ENCODE measurements around the gene IDS.
"Not testable (repeated sequence)": the region's sequence is repeated elsewhere in the genome, so short reads cannot be mapped to it uniquely, and the experiment has no call there.

DNA sequence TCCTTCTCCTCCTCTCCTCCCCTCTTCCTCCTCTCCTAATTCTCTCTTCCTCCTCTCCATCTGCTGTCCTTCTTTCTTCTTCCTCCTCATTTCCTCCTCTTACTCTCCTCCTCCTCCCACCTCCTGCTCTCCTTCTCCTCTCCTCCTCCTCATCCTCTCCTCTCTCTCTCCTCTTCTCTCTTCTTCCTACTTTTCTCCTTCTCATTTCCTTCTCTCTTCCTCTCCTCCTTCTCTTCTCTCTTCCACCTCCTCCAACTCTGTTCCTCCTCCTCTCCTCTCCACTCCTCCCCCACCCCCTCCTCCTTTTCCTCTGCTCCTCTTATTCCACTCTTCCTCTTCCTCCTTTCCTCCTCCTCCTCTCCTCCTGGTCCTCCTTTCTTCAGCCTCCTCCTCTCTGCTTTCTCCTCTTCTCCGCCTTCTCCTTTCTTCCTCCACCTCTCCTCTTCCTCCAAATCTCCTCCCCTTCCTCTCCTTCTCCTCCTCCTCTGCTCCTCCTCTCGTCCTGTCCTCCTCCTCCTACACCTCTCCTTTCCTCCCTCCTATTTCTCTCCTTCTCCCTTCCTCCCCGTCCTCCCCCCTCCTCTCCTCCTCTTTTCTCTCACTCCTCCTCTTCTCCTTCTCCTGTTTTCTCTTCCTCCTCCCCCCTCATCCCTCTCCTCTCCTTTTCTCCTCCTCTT is 30.0 kb upstream of the IDS start:
- not testable (repeated sequence) for TF ChIP-seq CTCF (IDR thresholded peaks at IDR 0.05; ENCODE audit: insufficient read depth, low read length); POLR2AphosphoS5 (IDR thresholded peaks at IDR 0.05; ENCODE audit: low read depth)
- TF ChIP-seq, protein P1, sequence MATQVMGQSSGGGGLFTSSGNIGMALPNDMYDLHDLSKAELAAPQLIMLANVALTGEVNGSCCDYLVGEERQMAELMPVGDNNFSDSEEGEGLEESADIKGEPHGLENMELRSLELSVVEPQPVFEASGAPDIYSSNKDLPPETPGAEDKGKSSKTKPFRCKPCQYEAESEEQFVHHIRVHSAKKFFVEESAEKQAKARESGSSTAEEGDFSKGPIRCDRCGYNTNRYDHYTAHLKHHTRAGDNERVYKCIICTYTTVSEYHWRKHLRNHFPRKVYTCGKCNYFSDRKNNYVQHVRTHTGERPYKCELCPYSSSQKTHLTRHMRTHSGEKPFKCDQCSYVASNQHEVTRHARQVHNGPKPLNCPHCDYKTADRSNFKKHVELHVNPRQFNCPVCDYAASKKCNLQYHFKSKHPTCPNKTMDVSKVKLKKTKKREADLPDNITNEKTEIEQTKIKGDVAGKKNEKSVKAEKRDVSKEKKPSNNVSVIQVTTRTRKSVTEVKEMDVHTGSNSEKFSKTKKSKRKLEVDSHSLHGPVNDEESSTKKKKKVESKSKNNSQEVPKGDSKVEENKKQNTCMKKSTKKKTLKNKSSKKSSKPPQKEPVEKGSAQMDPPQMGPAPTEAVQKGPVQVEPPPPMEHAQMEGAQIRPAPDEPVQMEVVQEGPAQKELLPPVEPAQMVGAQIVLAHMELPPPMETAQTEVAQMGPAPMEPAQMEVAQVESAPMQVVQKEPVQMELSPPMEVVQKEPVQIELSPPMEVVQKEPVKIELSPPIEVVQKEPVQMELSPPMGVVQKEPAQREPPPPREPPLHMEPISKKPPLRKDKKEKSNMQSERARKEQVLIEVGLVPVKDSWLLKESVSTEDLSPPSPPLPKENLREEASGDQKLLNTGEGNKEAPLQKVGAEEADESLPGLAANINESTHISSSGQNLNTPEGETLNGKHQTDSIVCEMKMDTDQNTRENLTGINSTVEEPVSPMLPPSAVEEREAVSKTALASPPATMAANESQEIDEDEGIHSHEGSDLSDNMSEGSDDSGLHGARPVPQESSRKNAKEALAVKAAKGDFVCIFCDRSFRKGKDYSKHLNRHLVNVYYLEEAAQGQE (IDR thresholded peaks at IDR 0.05; ENCODE audit: insufficient replicate concordance, low read depth): not testable (repeated sequence)

All from HL-60 (cell line).